Nucleus accumbens (tissue), 56 donors: Measurements from ENCODE around the gene ZMAT5.
A peak's percentile ranks its signal among the peaks of the same experiment; 100 is the strongest.

Source experiments
- DNase-seq, 56 donors: peaks; one replicate each; lab custom pipeline; 2025; lab: John Stamatoyannopoulos, UW

Gene ZMAT5

GRCh38 chr22:29788339-29789279 lies 21.8 kb upstream of the ZMAT5 start:
- no peak for DNase-seq

- DNase-seq: no peak
Observed at GRCh38 chr22:29787371-29787980, 20.7 kb upstream of the ZMAT5 start.

GRCh38 chr22:29786031-29786430 lies 19.2 kb upstream of the ZMAT5 start:
- DNase-seq: no peak

- DNase-seq: peak in 47 of 56 donors; percentile 6 to 78 (median 32)
Observed at GRCh38 chr22:29784451-29785361, 17.9 kb upstream of the ZMAT5 start.

GRCh38 chr22:29782061-29782845 lies 15.4 kb upstream of the ZMAT5 start:
- peak in 29 of 56 donors; percentile 9 to 63 (median 34) for DNase-seq

- DNase-seq: peak in 26 of 56 donors; percentile 5 to 65 (median 30)
Observed at GRCh38 chr22:29780748-29781676, 14.2 kb upstream of the ZMAT5 start.

GRCh38 chr22:29780220-29780619 lies 13.4 kb upstream of the ZMAT5 start:
- no peak for DNase-seq

- DNase-seq: peak in 22 of 56 donors; percentile 2 to 57 (median 26)
Observed at GRCh38 chr22:29773233-29773632, 6.4 kb upstream of the ZMAT5 start.

GRCh38 chr22:29772170-29772641 lies 5.4 kb upstream of the ZMAT5 start:
- no peak for DNase-seq

- no peak for DNase-seq
Observed at GRCh38 chr22:29769723-29770321, 3.0 kb upstream of the ZMAT5 start.

- no peak for DNase-seq
Observed at GRCh38 chr22:29768052-29768693, 1.4 kb upstream of the ZMAT5 start.

GRCh38 chr22:29767171-29768051 lies 604 bp upstream of the ZMAT5 start, which contains the start of gene UQCR10:
Gene UQCR10 (plus strand): TSS chr22:29767369. CDS start chr22:29767399, 30 bp downstream.
- DNase-seq: peak; percentile 21 to 95 (median 84)

GRCh38 chr22:29765905-29766631 lies 739 bp downstream of the ZMAT5 start:
- peak in 2 of 56 donors; percentile 32 to 41 for DNase-seq

- no peak for DNase-seq
Observed at GRCh38 chr22:29762263-29762662, 4.5 kb downstream of the ZMAT5 start.

GRCh38 chr22:29758959-29759358 lies 7.8 kb downstream of the ZMAT5 start:
- no peak for DNase-seq
